ENCODE data around the gene ALOX5.

- TF ChIP-seq, protein P1, sequence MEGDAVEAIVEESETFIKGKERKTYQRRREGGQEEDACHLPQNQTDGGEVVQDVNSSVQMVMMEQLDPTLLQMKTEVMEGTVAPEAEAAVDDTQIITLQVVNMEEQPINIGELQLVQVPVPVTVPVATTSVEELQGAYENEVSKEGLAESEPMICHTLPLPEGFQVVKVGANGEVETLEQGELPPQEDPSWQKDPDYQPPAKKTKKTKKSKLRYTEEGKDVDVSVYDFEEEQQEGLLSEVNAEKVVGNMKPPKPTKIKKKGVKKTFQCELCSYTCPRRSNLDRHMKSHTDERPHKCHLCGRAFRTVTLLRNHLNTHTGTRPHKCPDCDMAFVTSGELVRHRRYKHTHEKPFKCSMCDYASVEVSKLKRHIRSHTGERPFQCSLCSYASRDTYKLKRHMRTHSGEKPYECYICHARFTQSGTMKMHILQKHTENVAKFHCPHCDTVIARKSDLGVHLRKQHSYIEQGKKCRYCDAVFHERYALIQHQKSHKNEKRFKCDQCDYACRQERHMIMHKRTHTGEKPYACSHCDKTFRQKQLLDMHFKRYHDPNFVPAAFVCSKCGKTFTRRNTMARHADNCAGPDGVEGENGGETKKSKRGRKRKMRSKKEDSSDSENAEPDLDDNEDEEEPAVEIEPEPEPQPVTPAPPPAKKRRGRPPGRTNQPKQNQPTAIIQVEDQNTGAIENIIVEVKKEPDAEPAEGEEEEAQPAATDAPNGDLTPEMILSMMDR (IDR thresholded peaks at IDR 0.05 in 2 of 3, conservative IDR thresholded peaks at IDR 0.05 in 1 of 3; ENCODE audit: control insufficient read depth in 2 of 3, extremely low read depth in 1 of 3, insufficient read depth in 1 of 3, low read depth in 3 of 3, low read length in 3 of 3) = no peak
- TF ChIP-seq, protein P2, sequence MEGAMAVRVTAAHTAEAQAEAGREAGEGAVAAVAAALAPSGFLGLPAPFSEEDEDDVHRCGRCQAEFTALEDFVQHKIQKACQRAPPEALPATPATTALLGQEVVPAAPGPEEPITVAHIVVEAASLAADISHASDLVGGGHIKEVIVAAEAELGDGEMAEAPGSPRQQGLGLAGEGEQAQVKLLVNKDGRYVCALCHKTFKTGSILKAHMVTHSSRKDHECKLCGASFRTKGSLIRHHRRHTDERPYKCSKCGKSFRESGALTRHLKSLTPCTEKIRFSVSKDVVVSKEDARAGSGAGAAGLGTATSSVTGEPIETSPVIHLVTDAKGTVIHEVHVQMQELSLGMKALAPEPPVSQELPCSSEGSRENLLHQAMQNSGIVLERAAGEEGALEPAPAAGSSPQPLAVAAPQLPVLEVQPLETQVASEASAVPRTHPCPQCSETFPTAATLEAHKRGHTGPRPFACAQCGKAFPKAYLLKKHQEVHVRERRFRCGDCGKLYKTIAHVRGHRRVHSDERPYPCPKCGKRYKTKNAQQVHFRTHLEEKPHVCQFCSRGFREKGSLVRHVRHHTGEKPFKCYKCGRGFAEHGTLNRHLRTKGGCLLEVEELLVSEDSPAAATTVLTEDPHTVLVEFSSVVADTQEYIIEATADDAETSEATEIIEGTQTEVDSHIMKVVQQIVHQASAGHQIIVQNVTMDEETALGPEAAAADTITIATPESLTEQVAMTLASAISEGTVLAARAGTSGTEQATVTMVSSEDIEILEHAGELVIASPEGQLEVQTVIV (IDR thresholded peaks at IDR 0.05; ENCODE audit: borderline replicate concordance, partially characterized antibody) = no peak
- TF ChIP-seq POLR2AphosphoS5 (IDR thresholded peaks at IDR 0.05; ENCODE audit: low read length) = no peak
- no peak for TF ChIP-seq RFX5 (IDR thresholded peaks at IDR 0.05; ENCODE audit: low read depth, low read length)
- no peak for TF ChIP-seq POLR2A (IDR thresholded peaks at IDR 0.05; ENCODE audit: low read depth, low read length)
- TF ChIP-seq, protein P3, sequence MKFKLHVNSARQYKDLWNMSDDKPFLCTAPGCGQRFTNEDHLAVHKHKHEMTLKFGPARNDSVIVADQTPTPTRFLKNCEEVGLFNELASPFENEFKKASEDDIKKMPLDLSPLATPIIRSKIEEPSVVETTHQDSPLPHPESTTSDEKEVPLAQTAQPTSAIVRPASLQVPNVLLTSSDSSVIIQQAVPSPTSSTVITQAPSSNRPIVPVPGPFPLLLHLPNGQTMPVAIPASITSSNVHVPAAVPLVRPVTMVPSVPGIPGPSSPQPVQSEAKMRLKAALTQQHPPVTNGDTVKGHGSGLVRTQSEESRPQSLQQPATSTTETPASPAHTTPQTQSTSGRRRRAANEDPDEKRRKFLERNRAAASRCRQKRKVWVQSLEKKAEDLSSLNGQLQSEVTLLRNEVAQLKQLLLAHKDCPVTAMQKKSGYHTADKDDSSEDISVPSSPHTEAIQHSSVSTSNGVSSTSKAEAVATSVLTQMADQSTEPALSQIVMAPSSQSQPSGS (IDR thresholded peaks at IDR 0.05; ENCODE audit: low read length) = no peak
- TF ChIP-seq IRF4 (IDR thresholded peaks at IDR 0.05; ENCODE audit: low read depth, low read length) = no peak
- TF ChIP-seq EP300 (IDR thresholded peaks at IDR 0.05; ENCODE audit: borderline replicate concordance in 1 of 2, control insufficient read depth in 1 of 2, low read depth in 2 of 2, low read length in 2 of 2) = no peak
- TF ChIP-seq YY1 (IDR thresholded peaks at IDR 0.05; ENCODE audit: low read depth, low read length) = no peak
- TF ChIP-seq KDM1A (IDR thresholded peaks at IDR 0.05; ENCODE audit: borderline replicate concordance) = no peak
- TF ChIP-seq, protein P4, sequence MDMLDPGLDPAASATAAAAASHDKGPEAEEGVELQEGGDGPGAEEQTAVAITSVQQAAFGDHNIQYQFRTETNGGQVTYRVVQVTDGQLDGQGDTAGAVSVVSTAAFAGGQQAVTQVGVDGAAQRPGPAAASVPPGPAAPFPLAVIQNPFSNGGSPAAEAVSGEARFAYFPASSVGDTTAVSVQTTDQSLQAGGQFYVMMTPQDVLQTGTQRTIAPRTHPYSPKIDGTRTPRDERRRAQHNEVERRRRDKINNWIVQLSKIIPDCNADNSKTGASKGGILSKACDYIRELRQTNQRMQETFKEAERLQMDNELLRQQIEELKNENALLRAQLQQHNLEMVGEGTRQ (IDR thresholded peaks at IDR 0.05; ENCODE audit: borderline replicate concordance, low read depth, low read length) = no peak
- no peak for TF ChIP-seq GABPA (IDR thresholded peaks at IDR 0.05; ENCODE audit: low read depth)
- TF ChIP-seq, protein P5, sequence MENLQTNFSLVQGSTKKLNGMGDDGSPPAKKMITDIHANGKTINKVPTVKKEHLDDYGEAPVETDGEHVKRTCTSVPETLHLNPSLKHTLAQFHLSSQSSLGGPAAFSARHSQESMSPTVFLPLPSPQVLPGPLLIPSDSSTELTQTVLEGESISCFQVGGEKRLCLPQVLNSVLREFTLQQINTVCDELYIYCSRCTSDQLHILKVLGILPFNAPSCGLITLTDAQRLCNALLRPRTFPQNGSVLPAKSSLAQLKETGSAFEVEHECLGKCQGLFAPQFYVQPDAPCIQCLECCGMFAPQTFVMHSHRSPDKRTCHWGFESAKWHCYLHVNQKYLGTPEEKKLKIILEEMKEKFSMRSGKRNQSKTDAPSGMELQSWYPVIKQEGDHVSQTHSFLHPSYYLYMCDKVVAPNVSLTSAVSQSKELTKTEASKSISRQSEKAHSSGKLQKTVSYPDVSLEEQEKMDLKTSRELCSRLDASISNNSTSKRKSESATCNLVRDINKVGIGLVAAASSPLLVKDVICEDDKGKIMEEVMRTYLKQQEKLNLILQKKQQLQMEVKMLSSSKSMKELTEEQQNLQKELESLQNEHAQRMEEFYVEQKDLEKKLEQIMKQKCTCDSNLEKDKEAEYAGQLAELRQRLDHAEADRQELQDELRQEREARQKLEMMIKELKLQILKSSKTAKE (IDR thresholded peaks at IDR 0.05; ENCODE audit: low read depth, poor library complexity, severe bottlenecking) = no peak
- no peak for TF ChIP-seq CEBPB (IDR thresholded peaks at IDR 0.05; ENCODE audit: borderline replicate concordance in 1 of 2, low read depth in 2 of 2, low read length in 2 of 2)
Observed at GRCh38 chr10:45428611-45429510, 54.8 kb downstream of the ALOX5 start.
